Large intestine (tissue), 3 donors: ENCODE data around the gene VEZF1. TPM values are rescaled to one million over a fixed set of nuclear protein-coding genes. Genes with fewer than 3 reads are reported as not detected.

Experiments used
- DNase-seq, 2 donors: peaks; one replicate each; pipeline versions ENCODE4 v3.0.0 to v3.0.0-alpha.2; 2013
- H3K27ac ChIP-seq: one replicate; pipeline ENCODE4 v1.5.1; 2013; ENCODE audit warnings: low read length
- H3K27me3 ChIP-seq: 2 replicates; pipeline ENCODE4 v1.6.1; 2013; ENCODE audit warnings: low read length; ENCODE audit not compliant: control insufficient read depth, insufficient read depth
- H3K36me3 ChIP-seq: 2 replicates; pipeline ENCODE4 v1.6.1; 2013; ENCODE audit warnings: low read length; ENCODE audit not compliant: control insufficient read depth, insufficient read depth
- H3K4me1 ChIP-seq: one replicate; pipeline ENCODE4 v1.6.1; 2013; ENCODE audit warnings: low read length; ENCODE audit not compliant: control insufficient read depth, insufficient read depth
- H3K4me3 ChIP-seq: one replicate; pipeline ENCODE4 v1.5.1; 2013; ENCODE audit warnings: low read length
- H3K9me3 ChIP-seq: one replicate; pipeline ENCODE4 v1.6.1; 2013; ENCODE audit warnings: mild to moderate bottlenecking, low read depth, low read length, moderate library complexity; ENCODE audit not compliant: control insufficient read depth
- WGBS: methylation state at CpG from one replicate; pipeline ENCODE4 v1.1.5; 2013; ENCODE audit warnings: low lambda C conversion rate; ENCODE audit not compliant: insufficient coverage; 5-methylcytosine and 5-hydroxymethylcytosine counted together
- polyA plus RNA-seq: library from polyadenylated mRNA; unstranded; fragments of 120-200 nt; gene quantifications from one replicate; pipeline ENCODE4 v1.2.1, GENCODE V29; 2013

Gene VEZF1
- polyA plus RNA-seq, 1 donor = 52.2 TPM

DNA sequence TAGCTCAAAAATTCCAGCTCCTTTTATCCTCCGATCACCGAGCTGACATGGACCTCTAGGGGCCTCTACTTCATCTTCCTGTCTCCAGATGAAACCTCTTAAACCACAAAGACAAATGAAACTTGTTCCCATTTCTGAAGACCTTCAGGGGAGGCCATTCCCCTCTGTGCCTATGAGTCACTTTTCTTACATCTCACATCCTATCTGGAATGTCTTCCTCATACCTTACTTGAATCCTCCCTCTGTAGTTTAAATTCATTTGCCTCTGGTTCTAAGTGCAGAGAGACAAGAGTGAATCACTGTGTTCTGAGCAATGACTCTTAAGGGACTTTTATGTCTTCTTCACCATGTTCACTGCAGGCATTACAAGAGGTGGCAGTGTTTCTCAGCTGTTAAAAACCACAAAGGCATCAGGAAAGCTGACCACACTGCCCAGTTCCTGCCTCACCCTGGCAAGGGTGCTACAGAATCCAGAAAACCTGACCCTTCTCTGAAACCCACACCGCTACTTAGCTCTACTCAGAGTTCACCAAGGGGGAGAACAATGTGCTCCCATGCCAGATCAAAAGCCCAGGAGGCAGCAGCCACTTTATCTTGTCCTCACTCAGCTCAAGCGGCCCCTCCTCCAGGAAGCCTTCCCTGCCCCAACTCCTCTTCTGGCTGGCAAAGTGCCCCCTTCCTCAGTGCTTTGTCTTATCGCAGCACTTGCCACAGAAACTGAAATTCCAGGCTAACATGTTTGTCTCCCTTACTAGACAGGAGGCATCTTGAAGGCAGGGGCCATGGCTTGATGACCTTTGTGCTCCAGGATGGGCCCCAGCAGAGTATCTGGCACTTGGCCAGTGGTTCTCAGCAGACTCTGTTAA lies 39.3 kb downstream of the VEZF1 start:
- no CpG with 5 or more reads among the region's 5 CpGs for WGBS
- H3K4me1 ChIP-seq = peaks cover 34% of the 10 kb centered on the region
- H3K27me3 ChIP-seq = peaks cover under 1% of the 10 kb centered on the region
- H3K4me3 ChIP-seq = no peak overlapping the region
- DNase-seq = peak in 1 of 2 donors; percentile 19
- peak overlapping the region; percentile 52 for H3K27ac ChIP-seq
- H3K36me3 ChIP-seq = no peaks in the 10 kb centered on the region
- H3K9me3 ChIP-seq = no peaks in the 10 kb centered on the region

DNA sequence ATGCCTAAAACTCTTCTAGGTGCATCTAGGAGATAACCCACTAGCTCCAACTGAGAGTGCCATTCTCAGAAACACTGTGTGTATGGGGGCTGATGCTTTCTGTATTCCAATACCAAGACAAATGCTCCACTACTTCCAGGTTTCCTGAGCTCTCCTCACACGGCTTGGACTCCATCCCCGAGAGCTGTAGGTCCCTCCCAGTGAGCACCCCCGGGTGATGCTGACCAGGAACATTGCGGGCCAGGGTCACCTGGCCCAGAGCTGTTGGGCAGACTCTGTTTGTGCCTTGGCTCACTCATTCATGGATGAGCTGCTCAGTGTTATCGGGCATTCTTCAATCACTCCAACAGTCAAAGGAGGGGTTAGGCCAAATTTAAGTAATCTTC lies 39.9 kb downstream of the VEZF1 start:
- no CpG with 5 or more reads among the region's 5 CpGs for WGBS

DNA sequence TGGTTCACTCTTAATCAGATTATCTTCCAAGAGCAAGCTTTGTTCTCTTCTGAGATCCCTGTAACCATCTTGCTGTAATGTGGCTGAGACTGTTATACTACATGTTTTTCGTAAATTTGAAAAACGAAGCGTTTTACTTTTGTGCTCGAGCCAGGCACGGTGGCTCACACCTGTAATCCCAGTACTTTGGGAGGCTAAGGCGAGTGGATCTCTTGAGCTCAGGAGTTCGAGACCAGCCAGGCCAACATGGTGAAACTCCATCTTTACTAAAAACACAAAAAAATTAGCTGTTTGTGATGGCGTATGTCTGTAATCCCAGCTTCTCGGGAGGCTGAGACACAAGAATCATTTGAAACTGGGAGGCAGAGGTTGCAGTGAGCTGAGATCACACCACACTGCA lies 40.7 kb downstream of the VEZF1 start:
- Histone ChIP-seq H3K9me3 (no peaks in the 10 kb centered on the region), H3K27ac (peak overlapping the region; percentile 50), H3K36me3 (no peaks in the 10 kb centered on the region), H3K4me3 (no peak overlapping the region), H3K4me1 (peaks cover 34% of the 10 kb centered on the region), H3K27me3 (no peaks in the 10 kb centered on the region)
- no peak for DNase-seq
- WGBS = no CpG with 5 or more reads among the region's 9 CpGs

More for the DNA sequence above, 39.9 kb downstream of the VEZF1 start:
- no peak for DNase-seq
- Histone ChIP-seq H3K4me3 (no peak overlapping the region), H3K27me3 (no peaks in the 10 kb centered on the region), H3K36me3 (no peaks in the 10 kb centered on the region), H3K27ac (peak overlapping the region; percentile 52), H3K4me1 (peaks cover 34% of the 10 kb centered on the region), H3K9me3 (no peaks in the 10 kb centered on the region)

DNA sequence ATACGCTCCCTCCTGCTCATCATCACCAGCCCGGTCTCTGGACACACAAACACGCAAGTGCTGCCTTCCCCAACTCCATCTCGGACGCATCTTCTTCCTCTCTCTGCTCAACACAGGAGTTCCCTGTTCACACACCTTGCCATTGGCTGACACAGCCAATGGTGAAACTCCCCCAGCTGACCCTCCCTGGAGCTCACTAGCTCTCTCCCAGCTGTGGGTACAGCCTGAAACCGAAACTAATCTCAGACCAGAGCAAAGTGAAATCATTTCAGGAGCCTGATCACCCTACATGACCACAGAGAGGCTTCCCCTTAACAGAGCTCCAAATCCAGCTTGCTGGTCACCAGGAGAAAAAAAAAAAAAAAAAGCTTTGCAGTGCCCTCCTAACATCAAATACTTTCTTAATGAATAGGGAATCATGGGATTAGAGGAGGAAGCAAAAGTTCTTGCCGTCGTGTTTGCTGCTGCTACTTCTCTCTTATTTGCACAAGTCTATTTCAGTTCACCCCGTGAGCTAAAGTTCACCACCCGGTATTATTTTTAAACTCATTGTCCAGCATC lies 41.2 kb downstream of the VEZF1 start:
- Histone ChIP-seq H3K4me1 (peaks cover 34% of the 10 kb centered on the region), H3K27ac (peak overlapping the region; percentile 50), H3K9me3 (no peaks in the 10 kb centered on the region), H3K36me3 (no peaks in the 10 kb centered on the region), H3K27me3 (no peaks in the 10 kb centered on the region), H3K4me3 (peak overlapping the region; percentile 16)
- WGBS = 12% methylated on average over 3 of the region's 10 CpGs
- DNase-seq = peak; percentile 75 to 87

DNA sequence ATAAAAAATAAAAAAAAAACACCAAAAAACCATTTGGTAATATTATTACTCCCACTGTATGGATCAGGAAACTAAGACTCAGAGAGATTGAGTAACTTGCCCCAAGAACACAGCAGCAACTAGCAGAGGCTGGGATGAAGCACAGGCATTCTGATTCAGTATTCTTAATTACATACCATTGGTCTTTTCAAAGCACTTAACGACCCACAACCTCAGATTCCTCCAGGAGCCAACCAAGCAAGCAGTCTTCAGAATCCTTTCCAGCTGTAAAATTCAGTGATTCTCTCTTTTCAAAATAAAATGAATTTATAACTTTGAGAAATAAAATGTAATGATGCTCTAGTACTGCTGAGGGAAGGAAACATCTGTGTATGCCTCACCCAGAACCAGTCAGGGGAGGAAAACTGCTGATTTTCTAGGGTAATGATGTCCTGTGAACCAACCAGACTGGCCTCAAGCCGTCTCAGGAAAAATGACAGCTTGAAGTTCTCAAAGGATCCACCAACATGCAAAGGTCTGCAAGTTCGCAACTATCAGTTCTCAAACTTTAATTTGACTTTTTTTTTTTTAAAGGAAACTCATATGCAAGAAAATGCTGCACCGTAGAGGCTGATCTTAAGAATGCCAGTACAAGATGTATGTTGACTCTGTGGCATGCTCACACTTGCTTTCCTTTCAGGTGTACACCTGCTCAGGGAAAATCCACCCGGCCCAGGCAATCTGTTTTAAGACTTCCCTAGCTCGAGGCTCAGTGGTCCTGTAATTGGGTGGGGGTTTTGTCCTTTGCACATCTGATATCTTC lies 41.9 kb downstream of the VEZF1 start:
- peak overlapping the region; percentile 50 for H3K27ac ChIP-seq
- DNase-seq = no peak
- peak overlapping the region; percentile 16 for H3K4me3 ChIP-seq
- no peaks in the 10 kb centered on the region for H3K9me3 ChIP-seq
- H3K4me1 ChIP-seq = peaks cover 34% of the 10 kb centered on the region
- H3K27me3 ChIP-seq = no peaks in the 10 kb centered on the region
- no peaks in the 10 kb centered on the region for H3K36me3 ChIP-seq
- no CpG with 5 or more reads among the region's 6 CpGs for WGBS

DNA sequence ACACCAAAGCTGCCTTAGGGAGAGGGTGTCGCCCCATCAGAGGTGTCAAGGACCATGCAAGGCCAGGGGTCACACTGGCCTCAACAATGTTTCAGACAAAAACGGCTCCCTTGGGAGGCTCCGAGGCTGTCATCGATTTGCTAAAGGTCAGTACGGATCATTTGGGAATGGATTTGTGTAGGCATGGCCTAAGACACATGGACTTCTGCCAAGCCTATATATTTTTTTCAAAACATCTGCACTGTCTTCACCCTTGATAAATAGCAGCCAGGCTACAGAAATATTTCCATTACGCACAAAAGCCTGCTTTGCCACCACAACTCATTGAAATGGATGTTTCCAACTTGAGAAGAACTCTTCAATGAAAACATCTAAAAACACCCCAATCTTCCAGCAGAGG lies 43.1 kb downstream of the VEZF1 start:
- Histone ChIP-seq H3K27ac (no peak overlapping the region), H3K4me1 (peaks cover 37% of the 10 kb centered on the region), H3K9me3 (no peaks in the 10 kb centered on the region), H3K36me3 (no peaks in the 10 kb centered on the region), H3K27me3 (no peaks in the 10 kb centered on the region), H3K4me3 (no peak overlapping the region)
- WGBS = no CpG with 5 or more reads among the region's 6 CpGs
- no peak for DNase-seq

DNA sequence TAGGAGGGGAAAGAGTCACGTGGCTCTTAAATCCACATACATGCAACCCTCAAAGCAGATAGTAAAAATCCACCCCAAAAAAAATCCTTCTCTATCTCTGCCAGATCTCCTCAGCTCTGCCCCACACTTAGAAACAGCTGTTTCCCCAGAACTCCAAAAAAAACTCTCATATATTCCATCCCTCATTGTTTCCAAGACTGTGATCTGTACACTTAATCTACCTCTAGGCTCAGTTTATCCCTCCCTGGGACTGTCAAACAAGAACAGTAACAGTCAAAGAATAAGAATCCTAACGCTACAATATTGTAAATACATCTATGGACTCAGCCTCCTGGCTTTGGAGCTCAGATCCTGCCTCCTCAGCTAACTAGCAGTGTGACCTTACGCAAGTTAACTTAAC lies 44.4 kb downstream of the VEZF1 start:
- H3K9me3 ChIP-seq = no peaks in the 10 kb centered on the region
- H3K27ac ChIP-seq = no peak overlapping the region
- H3K36me3 ChIP-seq = no peaks in the 10 kb centered on the region
- no peak for DNase-seq
- no CpG with 5 or more reads among the region's 3 CpGs for whole genome bisulfite sequencing
- H3K4me1 ChIP-seq = peaks cover 36% of the 10 kb centered on the region
- no peak overlapping the region for H3K4me3 ChIP-seq
- H3K27me3 ChIP-seq = no peaks in the 10 kb centered on the region

DNA sequence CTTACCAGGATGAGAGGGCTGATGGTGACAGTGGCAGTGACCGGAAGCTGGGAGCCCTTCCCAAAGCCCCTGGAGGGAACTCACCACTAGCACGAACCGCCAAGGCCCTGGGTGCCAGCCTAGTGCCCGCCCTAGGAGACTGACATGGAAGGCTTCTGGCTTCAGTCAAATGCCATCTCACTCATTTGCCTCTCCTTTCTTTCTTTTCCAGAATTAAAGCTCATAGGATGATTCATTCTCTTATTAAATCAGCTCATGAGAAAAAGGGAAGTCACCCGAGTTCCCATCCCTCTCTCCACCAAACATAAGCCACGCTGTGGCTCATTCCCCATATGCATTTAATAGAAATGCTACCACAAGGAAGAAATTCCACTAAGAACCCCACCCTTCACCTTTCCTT lies 44.9 kb downstream of the VEZF1 start:
- no peak overlapping the region for H3K27ac ChIP-seq
- 40% methylated on average over 1 of the region's 6 CpGs for WGBS
- peaks cover 35% of the 10 kb centered on the region for H3K4me1 ChIP-seq
- no peaks in the 10 kb centered on the region for H3K36me3 ChIP-seq
- no peaks in the 10 kb centered on the region for H3K27me3 ChIP-seq
- no peak for DNase-seq
- H3K4me3 ChIP-seq = no peak overlapping the region
- no peaks in the 10 kb centered on the region for H3K9me3 ChIP-seq

DNA sequence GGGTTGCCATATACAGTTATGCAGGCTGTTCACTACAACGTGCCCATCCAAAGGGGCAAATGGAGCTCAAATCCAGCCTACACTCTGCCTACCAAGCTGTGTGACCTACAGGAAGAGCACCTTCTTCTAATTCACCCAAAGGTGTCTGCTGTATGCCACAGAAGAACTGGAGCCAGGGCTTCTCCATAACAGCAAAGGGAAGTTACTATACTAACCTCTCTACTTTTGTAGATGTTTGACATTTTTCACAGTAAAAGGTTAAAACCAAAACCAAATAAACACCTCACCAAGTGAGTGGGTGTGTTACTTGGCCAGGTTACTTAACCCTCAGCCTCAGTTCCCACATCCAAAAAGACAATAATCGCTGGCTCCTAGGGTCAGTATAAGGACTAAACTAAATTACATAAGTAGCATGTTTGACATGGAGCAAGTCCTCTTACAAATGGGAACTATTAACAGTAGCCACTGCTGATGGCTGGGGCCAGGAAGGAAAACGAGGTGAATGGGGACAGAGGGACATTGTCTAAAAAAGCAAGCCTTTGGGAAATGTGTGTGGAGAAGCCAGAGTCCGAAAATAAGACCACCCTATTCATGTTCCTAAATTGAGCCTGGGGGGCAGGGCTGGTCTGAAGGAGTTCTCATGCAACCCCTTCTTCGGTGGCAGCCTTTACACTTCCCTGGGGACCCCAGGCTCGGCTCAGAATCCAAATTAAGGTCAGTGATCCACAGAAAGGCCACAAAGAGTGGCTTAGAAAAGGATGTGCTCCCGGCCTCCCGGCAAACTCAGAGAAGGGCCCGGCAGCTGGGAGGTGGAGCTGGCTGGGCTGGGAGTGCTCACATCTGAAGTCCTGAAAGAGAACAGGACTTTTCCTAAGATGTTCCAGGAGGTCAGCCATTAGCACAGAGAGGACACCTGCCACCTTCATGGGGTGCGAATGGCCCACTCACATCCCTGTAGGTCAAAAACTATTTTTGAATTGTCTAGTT lies 46.4 kb downstream of the VEZF1 start:
- 70% methylated on average over 3 of the region's 10 CpGs for WGBS
- Histone ChIP-seq H3K4me3 (no peak overlapping the region), H3K9me3 (no peaks in the 10 kb centered on the region), H3K36me3 (no peaks in the 10 kb centered on the region), H3K27ac (peak overlapping the region; percentile 32), H3K27me3 (no peaks in the 10 kb centered on the region), H3K4me1 (peaks cover 35% of the 10 kb centered on the region)
- no peak for DNase-seq
